LNCaP clone FGC (cell line): ENCODE measurements around the gene ACTRT2.

ENCODE experiments used
- DNase-seq: peaks from one replicate; pipeline ENCODE4 v3.0.0-alpha.2; 2011; ENCODE audit warnings: low read depth
- H3K4me3 ChIP-seq: 2 replicates; pipeline ENCODE4 v1.5.1; 2011; ENCODE audit warnings: mild to moderate bottlenecking, low read depth, low read length, control low read depth
- TF ChIP-seq, protein P1 (sequence below): IDR thresholded peaks from 2 replicates; pipeline ENCODE4 v1.5.1; 2012; ENCODE audit warnings: mild to moderate bottlenecking; ENCODE audit not compliant: control insufficient read depth, insufficient read depth; ENCODE audit errors: extremely low read depth

Gene ACTRT2

DNA sequence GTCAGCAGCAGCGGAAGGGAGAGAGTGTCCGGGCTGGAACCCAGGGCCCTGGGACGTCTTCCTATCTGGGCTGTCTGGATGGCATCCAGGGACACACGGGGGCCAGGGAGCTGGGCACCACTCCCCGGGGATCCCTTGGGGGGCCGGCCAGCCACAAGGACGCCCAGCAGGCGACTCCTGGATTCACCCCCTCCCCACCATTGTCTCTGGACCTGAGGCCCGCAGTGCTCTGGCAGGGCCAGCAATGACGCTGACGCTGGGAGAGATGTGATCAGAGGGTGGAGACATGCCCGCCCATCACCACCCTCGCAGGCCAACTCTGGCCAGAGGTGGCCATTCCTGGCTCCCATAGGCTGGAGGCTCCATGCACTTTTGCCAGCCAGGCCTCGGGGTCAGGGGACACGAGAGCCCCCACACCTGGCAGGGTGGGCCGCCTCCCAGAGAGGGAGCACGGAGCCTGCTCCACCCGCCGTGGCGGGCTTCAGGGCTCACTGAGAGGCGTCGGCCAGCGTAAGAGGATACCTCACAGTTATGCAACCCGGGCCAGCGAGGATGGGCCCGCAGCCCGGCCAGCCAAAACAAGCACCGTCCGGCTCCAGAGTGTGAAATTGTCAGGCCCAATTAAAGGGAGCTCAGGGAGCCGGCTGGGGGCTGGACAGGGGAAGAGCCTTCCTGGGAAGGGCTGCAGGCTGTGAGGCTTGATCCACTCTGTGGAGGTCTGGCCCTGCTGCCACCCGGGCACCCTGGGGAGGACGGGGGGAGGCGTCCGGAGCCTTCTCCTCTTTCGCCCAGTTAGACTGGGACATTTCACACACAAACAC, 10.3 kb downstream of the ACTRT2 start:
- no peak overlapping the region for H3K4me3 ChIP-seq
- TF ChIP-seq, protein P1, sequence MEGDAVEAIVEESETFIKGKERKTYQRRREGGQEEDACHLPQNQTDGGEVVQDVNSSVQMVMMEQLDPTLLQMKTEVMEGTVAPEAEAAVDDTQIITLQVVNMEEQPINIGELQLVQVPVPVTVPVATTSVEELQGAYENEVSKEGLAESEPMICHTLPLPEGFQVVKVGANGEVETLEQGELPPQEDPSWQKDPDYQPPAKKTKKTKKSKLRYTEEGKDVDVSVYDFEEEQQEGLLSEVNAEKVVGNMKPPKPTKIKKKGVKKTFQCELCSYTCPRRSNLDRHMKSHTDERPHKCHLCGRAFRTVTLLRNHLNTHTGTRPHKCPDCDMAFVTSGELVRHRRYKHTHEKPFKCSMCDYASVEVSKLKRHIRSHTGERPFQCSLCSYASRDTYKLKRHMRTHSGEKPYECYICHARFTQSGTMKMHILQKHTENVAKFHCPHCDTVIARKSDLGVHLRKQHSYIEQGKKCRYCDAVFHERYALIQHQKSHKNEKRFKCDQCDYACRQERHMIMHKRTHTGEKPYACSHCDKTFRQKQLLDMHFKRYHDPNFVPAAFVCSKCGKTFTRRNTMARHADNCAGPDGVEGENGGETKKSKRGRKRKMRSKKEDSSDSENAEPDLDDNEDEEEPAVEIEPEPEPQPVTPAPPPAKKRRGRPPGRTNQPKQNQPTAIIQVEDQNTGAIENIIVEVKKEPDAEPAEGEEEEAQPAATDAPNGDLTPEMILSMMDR, result no peak
- DNase-seq, result no peak

DNA sequence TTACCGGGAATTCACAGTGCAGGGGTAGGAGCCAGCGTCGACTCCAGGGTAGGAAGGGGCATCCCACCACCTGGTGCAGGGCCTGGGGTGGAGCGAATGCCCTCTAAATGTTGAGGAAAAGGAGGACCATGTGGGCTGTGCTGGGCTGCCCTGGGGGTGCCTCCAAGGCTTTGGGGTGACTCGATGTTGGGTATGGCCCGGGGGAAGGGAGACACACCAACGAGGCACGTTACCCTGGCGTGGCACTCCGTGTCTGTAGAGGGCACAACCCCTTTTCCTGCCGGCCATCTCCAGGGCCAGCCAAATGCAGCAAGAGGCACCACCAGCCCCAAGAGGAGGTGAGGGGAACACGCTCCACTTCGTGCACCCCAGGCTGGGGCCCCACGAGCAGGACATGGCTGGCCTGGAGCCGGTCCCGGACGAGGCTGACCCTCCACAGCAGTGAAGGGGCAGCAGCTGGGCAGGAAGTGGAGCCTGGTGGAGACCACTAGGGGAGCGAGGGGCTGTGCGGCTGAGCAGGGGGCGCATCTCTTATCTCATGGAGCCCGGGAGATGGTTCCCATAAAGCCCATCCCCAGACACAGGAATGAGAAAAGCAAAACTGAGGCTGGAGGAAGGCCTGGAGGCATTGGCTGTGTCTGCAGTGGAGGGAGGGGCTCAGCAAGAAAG, 11.2 kb downstream of the ACTRT2 start:
- H3K4me3 ChIP-seq, result no peak overlapping the region
- DNase-seq, result no peak
- TF ChIP-seq, protein P1, result no peak

DNA sequence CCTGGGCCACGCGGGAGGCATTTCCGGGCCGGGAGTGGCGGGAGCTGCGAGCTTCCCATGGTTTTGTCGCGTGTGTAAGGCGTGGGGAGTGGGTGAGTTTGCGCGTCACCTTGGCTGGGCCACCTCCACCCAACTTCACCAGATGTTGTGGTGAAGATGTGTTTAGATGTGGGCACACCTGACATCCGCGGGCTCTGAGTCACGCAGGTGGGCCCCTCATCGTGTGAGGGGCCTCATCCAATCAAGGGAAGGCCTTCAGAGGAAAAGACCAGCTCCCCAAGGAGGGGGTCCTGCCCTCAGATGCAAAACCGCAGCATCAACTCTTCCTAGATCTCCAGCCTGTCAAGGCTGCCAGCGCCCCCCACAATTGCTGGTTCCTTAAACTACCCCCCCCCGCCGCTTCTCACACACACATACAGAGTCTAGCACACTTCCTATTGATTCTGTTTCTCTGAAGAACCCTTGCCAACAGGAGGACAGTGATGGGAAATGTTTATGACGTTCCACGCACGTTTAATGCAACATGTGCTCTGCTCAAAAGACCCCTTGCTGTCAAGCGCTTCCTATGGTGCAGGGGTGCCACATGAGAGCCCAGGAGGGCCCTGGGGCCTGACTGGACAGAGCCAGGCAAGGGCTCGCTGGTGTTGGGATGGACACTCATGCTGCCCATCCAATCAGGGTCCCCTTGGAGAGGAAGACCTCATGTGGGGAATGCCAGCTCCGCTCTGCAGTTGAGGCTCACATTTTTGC, 11.9 kb downstream of the ACTRT2 start:
- no peak overlapping the region for H3K4me3 ChIP-seq
- TF ChIP-seq, protein P1, result no peak
- no peak for DNase-seq

DNA sequence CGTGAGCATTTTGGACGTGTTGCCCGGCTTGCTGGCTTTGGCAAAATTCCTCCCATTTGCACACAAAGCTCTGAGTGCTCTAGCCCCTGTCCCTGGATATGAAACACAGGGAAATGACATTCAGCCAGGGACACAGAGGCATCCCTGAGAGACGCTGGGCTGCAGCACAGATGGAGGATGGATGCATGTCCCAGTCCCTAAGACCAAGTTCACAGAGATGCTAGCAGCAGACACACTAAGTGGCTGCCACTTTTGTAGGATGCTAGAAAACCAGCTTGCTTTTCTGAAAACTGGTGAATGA, 12.5 kb downstream of the ACTRT2 start:
- DNase-seq, result no peak
- H3K4me3 ChIP-seq, result no peak overlapping the region
- TF ChIP-seq, protein P1, result no peak

DNA sequence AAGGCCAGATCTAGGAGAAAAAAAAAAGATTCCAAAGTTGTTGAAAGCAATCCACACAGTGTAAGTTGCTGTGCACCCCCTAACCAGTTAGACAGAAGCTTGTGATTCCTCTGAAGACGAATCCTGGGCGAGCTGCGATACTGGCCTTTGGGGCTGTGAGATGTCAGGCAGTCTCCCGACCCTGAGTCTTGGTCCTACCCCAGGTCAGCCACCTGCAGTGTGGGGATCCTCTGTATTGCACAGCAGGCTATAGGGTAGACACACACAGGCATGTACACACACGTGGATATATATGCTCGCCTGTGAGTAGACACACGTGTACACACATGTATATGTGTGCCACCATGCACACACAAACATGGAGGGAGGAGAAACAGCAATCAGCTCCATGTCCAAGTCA, 12.9 kb downstream of the ACTRT2 start:
- no peak overlapping the region for H3K4me3 ChIP-seq
- TF ChIP-seq, protein P1, result no peak
- no peak for DNase-seq

DNA sequence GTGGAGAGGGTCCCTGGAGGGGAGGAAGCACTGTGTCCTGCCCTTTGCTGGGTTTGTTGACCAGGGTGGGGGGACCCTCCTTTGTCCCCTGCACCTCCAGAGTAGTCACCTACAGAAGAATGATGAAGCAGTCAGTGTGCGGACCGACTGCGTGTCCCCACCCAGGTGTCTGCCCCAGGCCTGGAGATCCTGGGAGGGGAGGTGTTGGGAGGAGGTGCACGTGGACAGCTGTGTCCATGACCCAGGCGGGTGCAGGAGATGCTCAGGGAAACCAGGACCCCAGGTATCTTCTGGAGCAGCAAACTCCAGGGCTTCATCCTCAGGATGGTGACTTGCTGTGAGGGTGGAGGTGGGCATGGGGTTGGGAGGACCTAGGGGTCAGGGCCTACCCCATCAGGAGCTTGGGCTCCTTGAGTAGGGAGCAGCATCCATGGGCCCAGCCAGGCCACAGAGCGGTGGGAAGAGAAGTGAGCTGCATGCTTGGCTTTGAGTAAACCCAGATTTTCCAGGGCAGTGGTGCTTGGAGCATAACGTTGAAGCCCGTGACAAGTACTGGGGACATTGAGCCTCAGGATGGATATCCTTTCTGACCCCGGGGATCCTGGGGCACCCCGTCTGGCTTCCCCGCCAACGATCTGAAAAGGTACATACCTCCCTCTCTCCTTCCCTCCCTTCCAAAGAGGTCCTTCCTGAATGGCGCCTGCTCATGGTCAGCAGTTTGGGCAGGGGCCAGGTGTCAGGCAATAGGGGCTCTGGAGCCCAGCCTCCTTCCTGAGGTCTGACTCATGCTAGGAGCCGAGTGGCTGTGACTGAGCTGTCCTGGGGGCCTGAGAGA, 13.7 kb downstream of the ACTRT2 start:
- H3K4me3 ChIP-seq, result no peak overlapping the region
- DNase-seq, result no peak
- TF ChIP-seq, protein P1, result no peak
